GM15510 (cell line): ENCODE results near the gene MAML3.

ENCODE experiments used
- POLR2A ChIP-seq: IDR thresholded peaks from 3 replicates; pipeline ENCODE4 v1.6.1; 2011; ENCODE audit warnings: borderline replicate concordance; ENCODE audit not compliant: insufficient read length; ENCODE audit errors: extremely low read depth

MAML3 gene

GRCh38 chr4:139844057-139844456 lies 309.9 kb downstream of the MAML3 start:
- TF ChIP-seq POLR2A: no peak

DNA sequence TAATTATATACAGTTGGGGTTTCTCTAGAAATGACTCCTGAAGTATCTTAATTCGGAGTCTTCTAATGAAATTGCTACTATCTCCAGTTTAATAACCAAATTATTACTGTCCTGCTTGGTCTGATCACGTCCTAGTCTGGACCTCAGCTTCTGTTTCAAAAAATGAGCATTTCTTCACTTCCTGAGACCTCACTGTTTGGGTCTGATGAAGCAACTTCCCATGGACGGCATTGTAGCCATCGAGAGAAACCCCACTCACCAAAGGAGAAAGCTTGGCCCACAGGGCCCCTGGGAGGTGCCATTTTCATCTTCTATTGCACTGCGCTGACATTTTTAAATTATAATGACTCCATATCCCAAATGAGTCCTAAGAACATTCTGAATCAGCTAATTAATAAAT lies 310.3 kb downstream of the MAML3 start:
- TF ChIP-seq POLR2A: no peak

GRCh38 chr4:139841464-139842195 lies 312.4 kb downstream of the MAML3 start:
- no peak for TF ChIP-seq POLR2A

- TF ChIP-seq POLR2A: no peak
Measured at GRCh38 chr4:139840773-139841172, 313.2 kb downstream of the MAML3 start.

GRCh38 chr4:139839403-139840031 lies 314.5 kb downstream of the MAML3 start:
- TF ChIP-seq POLR2A: no peak

- no peak for TF ChIP-seq POLR2A
Measured at GRCh38 chr4:139838811-139839210, 315.2 kb downstream of the MAML3 start.

DNA sequence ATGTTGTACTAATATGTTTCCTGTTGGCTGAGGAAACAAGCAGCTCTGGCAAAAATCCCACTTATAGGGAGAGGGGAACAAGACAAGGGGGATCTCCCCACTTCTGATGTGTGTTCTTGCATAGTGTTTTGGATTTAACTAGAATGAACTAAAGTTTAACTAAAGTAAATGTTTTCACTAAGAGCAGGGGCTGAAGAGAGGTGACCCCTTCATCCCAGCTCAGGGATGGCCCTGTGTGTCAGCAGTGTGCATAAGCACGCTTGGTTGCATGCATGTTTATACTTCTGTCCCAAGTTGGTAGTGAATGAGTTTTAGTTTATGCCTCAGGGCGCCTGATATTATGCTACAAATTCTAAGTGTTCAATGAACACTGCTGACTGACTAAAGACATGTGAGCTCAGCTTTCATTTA lies 319.0 kb downstream of the MAML3 start:
- TF ChIP-seq POLR2A: no peak

GRCh38 chr4:139834226-139834662 lies 319.7 kb downstream of the MAML3 start:
- no peak for TF ChIP-seq POLR2A

GRCh38 chr4:139833151-139833910 lies 320.7 kb downstream of the MAML3 start:
- TF ChIP-seq POLR2A: no peak

DNA sequence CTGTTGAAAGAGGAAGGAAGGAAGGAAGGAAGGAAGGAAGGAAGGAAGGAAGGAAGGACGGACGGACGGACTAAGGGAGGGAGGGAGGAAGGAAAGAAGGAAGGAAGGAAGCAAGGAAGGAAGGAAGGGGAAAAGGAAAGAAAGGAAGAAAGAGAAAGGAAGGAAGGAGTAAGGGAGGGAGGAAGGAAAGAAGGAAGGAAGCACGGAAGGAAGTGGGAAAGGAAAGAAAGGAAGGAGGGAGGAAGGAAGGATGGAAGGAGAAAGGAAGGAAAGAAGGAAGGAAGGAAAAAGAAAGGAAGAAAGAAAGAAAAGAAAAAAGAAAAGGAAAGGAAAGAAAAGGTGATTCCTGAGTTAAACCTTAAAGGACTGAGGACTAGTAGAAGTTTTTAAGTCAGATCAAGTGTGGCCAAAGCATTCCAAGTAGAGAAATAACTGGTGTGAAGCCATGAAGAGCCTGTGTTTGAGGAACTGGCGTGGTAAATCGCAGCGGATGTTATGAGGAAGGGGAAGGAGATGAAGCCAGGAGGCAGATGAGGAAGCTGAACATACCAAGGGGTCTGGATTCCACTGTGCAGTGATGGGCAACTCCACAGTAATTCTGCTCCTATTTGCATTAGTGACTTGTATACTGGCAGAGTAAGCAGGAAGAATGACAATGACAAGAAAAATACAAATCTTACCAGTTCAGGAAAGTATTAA lies 324.9 kb downstream of the MAML3 start:
- TF ChIP-seq POLR2A: no peak

GRCh38 chr4:139826426-139826825 lies 327.6 kb downstream of the MAML3 start:
- no peak for TF ChIP-seq POLR2A

DNA sequence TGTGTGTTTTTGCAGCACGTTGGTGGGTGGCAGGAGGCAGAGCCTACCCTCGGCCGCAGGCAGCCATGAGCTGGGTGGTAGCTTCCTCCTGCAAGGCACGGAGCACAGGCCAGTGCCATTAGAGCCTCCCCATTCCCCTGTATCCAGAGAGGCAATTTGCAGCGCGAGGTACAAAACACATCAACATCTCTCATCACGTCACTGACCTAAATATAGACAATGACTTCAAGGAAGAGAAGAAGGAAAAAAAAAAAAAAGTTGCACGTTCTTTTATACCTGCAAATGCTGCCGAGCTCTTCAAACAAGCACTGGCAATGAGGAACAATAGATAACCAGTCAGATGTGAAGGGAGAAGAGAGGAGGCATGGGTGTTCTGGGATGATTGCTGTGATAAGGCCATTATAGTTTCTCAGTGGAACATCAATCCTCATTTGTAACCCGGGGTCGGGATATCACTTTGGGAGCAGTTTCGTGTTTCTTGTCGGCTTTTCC lies 328.4 kb downstream of the MAML3 start:
- TF ChIP-seq POLR2A: no peak

GRCh38 chr4:139824882-139825522 lies 329.0 kb downstream of the MAML3 start:
- no peak for TF ChIP-seq POLR2A

GRCh38 chr4:139823746-139824145 lies 330.2 kb downstream of the MAML3 start:
- TF ChIP-seq POLR2A: no peak
